GM18951 (cell line): ENCODE measurements around the gene PRKN.

Experiments
- POLR2A ChIP-seq: IDR thresholded peaks from 4 replicates; pipeline ENCODE4 v1.6.1; 2011; ENCODE audit warnings: mild to moderate bottlenecking; ENCODE audit not compliant: insufficient read length, insufficient read depth; ENCODE audit errors: extremely low read depth
- in situ Hi-C: fragments of 300-500 bp; cut with MboI; formaldehyde crosslinking; loops from one replicate; pipeline ENCODE4 v1.12.0; 2022; ENCODE audit warnings: low sequenced_read_pairs, mixed read lengths, inconsistent platforms; ENCODE audit not compliant: unreplicated experiment

PRKN gene

DNA sequence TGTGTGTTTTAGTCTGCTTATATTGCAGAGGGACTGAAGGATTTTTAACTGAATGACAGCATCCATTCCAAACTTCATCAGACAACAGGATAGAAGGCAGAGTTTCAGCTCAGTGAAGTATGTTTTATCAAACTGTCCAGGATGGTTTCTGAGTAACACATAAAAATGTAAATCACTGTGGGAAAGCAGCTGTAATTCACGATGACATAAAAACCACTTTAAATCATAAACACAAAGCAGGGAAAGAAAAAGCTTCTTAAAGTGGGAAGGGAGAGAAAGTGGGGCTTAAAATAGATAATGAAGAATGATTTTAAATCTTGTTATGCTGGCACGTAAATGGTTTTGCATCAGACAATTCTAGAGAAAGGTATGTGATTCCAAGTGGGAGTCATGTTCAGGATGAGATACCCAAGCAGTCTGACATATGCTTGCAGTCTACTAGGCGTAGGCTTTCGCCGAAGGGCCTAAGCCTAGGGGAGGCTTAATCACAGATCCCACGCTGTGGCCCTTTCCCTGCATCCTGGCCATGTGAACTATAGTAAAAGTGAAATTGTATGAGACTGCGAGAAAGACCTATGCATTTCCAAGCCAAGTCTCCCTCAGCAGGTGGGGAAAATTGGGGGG lies 610.6 kb downstream of the PRKN start:
- TF ChIP-seq POLR2A = no peak
- in situ Hi-C loops = no loop called here

- no peak for TF ChIP-seq POLR2A
- in situ Hi-C loops = no loop called here
Measured at GRCh38 chr6:162109480-162110050, 618.0 kb downstream of the PRKN start.

- in situ Hi-C loops = no loop called here
- no peak for TF ChIP-seq POLR2A
Measured at GRCh38 chr6:162108041-162108440, 619.5 kb downstream of the PRKN start.

- TF ChIP-seq POLR2A = no peak
- in situ Hi-C loops = no loop called here
Measured at GRCh38 chr6:162100096-162100495, 627.5 kb downstream of the PRKN start.

- in situ Hi-C loops = no loop called here
- TF ChIP-seq POLR2A = no peak
Measured at GRCh38 chr6:162099685-162100084, 627.9 kb downstream of the PRKN start.

DNA sequence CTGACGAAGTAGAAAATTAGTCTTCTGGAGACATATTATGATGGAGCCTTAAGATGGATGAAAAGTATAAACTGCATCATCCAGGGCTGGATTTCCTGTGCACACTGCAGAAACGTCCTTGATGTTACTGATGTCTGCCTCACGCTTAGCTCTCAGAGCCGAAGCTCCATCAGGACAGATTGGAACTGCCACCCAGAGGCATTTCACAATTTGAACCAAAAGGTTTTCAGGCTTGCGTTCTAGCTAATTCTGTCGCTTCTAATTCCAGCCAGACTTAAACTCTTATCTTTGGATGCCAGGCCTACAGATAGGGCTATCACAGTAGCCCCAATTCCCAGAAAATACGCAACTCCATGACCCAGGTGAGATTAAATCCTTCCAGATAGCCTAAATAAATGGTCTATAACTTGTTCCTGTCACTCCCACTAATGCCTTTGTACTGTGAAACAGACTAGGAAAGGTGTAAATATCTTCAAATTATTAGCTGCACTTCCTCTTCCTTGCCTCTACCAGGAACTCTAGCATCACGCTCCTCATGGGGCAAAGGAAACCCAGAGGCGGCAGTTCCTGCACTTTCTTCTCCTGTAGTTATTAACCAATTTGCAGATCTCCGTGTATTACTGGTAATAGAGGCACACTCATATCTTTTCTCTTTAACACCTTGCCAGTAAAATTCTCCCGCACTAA lies 634.6 kb downstream of the PRKN start:
- in situ Hi-C loops = no loop called here
- TF ChIP-seq POLR2A = no peak

DNA sequence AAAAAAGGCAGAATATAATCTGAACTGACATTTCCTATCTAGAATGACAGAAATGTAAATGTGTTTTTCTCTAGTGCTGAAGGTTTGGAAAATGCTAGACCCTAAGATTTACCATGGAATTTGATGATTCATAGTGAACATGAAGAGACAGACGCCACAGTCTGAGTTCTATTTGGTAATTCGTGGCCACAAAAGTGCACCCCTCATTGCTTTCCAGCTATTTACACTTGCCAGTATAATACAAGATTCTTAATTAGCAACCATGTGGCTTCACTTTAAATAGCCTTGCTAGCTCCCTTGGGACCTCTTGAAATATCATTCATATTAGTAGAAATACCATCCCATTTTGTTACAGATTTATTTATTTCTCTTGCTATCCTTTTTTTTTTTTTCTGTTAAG lies 636.8 kb downstream of the PRKN start:
- in situ Hi-C loops = no loop called here
- no peak for TF ChIP-seq POLR2A

DNA sequence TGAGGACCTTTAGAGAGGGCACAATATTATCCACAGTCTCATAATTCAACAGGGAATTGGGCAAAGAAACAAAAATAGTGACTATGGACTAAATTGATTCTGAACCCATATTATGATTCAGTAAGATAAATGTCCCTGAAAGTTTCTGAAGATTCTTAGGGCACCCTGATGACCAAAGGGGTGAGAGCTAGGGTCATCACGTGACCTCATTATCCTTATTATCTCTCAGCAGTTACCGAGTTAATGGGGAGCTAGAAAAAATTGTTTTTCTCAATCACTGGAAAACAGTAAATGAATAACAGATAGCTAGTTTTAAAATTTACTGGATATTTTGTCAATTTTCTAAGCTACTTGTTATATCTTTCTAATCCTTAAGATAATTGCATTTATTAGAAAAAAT lies 639.5 kb downstream of the PRKN start:
- in situ Hi-C loops = no loop called here
- TF ChIP-seq POLR2A = no peak

DNA sequence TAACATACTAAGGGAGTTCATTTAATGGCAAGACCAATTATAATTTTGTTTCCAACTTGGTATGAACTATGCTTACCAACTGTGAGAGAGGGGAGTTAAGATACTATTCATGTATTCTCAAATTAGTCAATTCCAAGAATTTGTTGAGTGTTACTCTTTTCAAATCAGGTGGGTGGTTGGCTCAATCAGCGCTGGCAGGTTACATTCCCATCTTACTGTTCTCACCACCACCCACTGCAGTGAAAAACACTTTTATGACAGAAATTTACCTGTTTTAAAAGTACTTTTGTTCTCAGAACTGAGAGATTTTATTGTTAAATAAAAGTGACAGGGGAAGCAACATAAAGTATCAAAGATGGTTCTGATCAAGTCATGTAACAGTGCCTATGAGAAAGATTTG lies 642.0 kb downstream of the PRKN start:
- no peak for TF ChIP-seq POLR2A
- in situ Hi-C loops = no loop called here

GRCh38 chr6:162082520-162082919 lies 645.0 kb downstream of the PRKN start:
- in situ Hi-C loops = no loop called here
- no peak for TF ChIP-seq POLR2A

- TF ChIP-seq POLR2A = no peak
- in situ Hi-C loops = no loop called here
Measured at GRCh38 chr6:162078667-162079066, 648.9 kb downstream of the PRKN start.

DNA sequence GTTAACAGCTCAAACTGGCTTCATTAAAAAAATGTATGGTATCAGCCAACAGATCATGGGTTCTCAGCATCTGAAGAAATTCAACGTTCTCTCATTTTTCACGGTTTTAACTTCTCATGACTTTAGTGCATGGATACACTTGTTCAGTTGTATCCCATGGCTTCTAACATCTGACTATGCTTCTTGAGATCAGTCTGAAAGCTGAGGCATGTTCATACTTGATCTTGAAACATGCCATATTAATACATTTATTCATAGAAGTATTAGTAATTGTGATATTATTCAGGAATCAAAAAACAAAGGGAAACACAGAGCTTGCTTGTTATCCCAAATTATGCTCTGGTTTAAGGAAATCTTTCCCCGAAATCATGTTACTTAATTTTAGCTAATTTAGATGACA lies 649.4 kb downstream of the PRKN start:
- TF ChIP-seq POLR2A = no peak
- in situ Hi-C loops = no loop called here

- TF ChIP-seq POLR2A = no peak
Measured at GRCh38 chr6:162076816-162077215, 650.8 kb downstream of the PRKN start.

DNA sequence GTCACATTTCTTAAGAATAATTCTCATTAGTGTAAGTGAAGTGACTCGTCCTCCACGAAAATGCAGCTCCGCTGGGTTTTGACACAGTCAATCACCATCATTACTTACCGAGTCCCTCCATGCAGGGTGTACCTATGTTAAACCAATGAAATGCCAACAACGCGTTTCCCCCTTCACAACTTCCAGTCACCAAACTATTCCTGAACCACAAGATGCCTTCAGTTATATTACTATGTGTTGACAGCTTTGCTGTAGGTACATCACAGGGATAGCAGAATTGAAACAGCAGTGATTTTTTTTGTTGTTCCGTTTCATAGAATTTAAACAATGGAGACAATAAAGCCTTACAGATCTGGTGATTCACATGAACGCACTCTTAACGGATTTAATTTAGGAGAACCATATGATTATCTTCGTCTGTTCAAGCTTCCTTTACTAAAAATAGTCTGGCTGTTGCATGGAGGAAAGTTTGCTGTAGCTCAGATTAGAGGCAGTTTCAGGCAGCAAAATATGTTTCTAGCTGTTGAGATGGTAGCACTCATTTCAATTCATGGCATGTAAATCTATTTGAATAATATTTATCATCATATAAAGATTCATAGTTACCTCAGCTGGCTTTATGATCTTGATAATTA lies 652.8 kb downstream of the PRKN start:
- in situ Hi-C loops = no loop called here

More at GRCh38 chr6:162076816-162077215, 650.8 kb downstream of the PRKN start:
- in situ Hi-C loops = no loop called here

More for the DNA sequence above, 652.8 kb downstream of the PRKN start:
- TF ChIP-seq POLR2A = no peak
